T-helper 1 cell (primary cell): ENCODE data around the gene KIAA1614.
"Not testable (repeated sequence)": the region's sequence is repeated elsewhere in the genome, so short reads cannot be mapped to it uniquely, and the experiment has no call there.

Experiments
- DNase-seq, 5 donors: peaks; one replicate each; pipeline ENCODE4 v3.0.0-alpha.2; 2012 to 2020

Gene KIAA1614

DNA sequence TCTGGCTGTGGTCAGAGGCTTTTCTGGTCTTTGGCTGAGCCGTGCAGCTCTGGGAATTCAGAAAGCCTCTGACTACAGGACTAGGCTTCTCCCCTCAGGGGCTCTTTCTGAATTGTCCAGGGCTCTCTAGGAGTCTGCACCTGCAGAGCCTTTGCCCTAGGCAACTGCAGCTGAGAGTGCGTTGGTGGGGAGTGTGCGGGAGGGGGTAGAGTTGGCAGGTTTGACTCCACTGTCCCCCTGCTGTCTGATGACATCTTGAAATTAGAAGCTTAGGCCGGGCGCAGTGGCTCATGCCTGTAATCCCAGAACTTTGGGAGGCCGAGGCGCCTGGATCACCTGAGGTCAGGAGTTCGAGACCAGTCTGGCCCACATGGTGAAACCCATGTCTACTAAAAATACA lies 32.9 kb downstream of the KIAA1614 start:
- no peak for DNase-seq

DNA sequence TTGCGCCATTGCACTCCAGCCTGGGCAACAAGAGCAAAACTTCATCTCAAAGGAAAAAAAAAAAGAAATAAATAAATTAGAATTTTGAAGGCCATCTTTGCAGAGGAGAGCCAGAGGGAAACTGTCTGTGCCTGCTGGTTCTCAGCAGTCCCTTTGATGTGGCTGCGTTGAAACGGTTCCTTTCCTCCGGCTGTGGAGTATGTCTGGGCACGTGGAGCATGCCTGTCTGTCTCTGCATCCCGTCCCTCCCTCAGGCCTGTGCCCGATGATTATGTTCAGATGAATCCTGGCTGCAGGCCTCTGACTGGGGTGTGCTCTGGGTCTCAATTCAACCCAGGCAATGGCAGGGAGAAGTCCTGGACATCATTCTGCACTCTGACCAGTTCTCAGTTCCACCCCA lies 33.4 kb downstream of the KIAA1614 start:
- DNase-seq: no peak

DNA sequence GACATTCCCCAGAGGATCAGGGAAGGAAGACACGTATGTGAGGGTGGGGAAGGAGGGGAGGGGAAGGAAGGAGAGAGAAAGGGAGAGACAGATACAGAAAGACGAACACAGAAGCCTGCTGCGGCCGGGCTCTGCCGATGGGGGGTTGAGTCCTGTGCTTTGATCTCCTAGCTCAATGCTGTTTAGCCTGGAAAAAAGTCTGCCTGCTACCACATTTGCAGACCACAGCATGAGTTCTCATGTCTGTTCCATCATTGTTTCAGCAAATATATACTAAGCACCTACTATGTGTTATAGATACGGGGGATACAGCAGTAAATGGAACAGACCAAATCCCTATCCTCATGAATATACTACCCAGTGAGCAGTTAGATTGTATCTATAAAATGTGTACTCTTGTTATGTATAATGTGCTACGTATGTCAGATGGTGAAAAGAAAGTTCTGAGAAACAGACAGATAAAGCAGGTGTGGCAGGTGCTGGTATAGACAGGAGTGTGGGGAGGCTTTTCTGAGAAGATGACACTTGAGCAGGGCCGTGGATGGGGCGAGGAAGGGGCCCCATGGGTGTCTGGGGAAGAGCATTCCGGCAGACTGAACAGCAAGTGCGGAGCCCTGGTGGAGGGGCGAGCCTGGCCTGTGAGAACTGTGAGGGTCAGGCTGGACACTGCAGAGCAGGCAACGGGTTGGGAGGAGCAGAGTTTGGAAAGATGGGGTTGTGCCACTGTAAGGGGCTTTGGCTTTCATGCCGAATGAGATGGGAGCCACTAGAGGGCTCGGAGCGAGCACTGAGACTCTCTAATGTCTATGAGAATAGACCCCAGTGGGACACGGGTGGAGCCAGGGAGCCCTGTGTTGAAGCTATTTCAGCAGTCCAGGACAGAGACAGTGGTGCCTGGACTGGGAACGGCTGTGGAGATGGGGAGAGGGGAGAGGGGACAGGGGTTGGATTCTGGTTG lies 34.1 kb downstream of the KIAA1614 start:
- no peak for DNase-seq

DNA sequence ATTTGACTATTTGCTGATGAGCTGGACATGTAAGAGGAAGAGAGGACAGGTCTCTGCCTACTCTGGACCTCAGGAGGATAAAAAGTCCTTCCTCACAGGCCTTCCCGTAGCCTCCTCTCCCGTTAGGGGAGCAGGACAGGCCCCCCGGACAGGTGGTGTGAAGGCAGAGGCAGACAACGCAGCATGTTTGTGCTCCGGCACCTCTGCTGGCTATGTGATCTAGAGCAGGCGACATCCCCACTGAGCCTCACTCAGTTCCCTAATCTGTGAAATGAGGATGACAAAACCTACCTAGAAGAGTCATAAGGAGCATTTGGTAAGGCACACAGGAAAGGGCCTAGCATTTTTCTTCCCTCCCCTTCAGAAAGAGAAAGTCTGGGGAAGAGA lies 34.8 kb downstream of the KIAA1614 start:
- no peak for DNase-seq

DNA sequence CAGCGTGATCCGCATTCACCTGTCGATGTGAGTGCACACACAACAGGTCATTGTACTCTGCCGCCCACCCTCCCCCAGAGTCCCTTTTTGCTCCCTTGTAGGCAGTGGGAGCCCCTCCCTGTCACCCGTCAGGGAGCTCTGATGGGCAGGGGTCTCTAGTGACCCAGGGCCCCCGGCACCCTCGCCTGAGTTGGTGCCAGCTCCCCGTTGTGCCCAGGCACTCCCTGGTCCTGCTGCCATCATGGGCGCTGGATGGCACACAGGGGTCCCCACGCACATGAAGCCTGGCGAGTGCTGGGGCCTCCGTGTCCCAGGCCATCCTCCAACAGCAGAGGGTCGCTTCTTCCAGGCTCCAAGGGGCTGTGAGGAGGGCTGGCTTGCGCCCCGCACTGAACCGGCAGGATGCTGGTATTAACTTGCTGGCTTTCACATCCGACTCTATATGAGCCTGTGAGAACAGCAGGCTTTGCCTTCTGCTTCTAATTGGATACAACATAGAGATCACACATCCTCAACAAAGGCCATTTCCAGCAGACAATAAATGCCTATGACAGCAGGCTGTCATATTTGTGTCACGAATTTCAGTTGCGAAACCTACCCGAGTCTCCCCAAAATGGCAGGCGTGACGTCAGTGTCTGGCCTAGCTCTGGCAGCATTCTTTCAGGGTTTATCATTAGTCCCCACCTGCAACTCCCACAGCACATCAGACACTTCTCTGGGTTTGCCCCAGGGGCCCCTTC lies 35.4 kb downstream of the KIAA1614 start:
- DNase-seq: no peak

DNA sequence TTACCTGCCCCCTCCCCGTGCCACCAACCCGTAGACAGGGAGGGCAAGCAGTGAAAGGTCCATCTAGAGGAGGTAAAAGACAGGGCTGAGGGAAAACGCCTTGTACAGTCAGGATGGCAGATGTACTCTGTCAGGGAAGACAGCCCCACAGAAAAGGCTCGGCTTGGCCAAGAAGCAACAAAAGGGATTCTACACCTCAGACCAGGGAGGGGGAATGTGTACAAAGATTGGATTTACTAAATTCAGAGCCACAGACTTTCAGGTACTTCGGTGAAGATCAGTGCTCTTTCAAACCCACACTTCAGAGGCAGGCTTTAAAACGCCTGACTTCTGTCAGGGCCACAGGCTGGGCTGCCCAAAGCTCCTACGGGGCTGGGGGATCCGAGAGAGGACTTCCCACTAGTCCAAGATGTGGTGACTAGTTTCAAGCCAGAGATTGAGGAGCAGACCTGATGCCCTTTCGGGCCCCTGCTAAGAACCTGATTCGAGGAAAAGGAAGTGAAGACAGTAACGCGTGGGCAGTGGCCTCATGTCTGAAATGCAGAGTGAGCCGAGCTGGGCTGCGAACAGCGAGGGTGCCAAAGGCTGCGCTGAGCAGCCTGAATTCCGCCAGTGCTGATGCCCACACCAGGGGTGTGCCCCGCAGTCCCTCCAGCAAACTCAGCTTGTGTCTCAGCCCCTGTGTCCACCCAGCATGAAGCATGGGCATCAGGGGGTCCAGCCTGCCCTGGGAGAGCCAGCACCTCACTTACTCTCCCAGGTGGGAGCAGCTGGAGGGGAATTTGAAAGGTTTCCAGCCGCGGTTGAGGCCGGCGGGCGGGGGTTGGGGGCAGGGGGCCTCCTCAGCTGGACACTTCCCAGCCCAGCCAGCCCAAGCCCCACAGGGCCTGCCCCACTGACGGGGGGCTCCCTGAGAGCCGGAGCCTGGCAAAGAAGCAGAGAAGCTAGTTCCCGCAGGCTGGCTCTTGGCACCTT lies 36.2 kb downstream of the KIAA1614 start:
- no peak for DNase-seq

DNA sequence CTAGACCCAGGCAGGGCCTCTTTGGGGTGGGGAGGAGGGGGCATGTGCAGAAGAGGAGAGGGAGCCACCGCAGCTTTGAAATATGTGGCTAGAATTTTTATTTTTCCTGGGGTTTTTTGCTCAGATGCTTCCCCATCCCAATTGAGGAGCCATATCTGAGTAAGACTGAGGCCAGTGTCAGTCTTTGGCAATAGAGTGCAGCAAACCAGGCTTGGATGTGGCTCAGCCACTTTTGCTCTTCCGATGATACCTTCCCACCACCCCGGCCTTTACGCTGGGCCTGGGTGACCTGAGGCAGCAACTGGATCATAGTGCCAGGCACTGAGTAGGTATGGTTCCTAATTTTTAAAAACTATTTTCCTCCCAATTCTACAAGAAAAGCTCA lies 36.9 kb downstream of the KIAA1614 start:
- DNase-seq: no peak

DNA sequence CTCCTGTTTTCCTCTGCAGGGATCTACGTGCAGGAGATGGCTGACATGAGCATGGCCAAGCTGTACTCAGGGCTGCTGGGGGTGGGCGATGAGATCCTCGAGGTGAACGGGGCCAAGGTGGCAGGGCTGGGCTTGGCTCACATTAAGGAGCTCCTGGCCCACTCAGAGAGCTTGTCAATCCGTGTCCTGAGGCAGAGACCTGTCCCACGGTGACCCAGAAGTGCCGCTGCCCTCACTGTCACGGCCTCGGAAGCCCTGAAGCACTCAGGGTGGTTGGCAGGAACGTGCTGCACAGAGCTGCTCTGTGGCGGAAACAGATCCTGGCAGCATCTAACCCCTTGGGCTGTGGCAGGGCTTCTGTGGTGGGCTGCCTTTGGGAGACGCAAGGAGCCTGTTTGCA lies 37.6 kb downstream of the KIAA1614 start:
- DNase-seq: no peak

DNA sequence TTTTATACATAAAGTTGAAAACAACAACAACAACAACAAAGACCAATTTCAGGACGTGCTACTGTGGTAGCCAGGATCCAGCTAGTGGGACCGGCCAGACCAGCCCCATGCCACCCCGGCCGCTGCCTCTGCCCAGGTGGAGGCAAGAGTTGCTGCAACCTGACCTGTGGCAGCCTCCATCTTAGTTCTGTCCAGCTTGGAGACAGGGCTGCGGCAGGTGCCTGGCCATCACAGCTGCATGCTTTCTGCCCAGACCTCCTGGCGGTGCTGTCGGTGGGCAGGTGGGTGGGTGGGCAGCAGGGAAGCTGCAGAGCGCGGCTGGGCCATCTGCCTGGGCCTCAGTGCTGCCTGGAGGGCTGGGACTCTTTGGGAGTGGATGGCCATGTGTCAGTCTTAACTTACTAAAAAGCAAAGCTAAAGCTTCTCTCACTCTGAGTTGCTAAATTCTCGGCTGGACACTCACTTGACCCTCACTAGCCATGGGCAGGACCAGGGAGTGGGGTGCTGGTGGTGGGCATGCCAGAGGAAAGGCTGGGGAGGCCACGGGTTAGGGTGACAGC lies 38.6 kb downstream of the KIAA1614 start:
- no peak for DNase-seq

DNA sequence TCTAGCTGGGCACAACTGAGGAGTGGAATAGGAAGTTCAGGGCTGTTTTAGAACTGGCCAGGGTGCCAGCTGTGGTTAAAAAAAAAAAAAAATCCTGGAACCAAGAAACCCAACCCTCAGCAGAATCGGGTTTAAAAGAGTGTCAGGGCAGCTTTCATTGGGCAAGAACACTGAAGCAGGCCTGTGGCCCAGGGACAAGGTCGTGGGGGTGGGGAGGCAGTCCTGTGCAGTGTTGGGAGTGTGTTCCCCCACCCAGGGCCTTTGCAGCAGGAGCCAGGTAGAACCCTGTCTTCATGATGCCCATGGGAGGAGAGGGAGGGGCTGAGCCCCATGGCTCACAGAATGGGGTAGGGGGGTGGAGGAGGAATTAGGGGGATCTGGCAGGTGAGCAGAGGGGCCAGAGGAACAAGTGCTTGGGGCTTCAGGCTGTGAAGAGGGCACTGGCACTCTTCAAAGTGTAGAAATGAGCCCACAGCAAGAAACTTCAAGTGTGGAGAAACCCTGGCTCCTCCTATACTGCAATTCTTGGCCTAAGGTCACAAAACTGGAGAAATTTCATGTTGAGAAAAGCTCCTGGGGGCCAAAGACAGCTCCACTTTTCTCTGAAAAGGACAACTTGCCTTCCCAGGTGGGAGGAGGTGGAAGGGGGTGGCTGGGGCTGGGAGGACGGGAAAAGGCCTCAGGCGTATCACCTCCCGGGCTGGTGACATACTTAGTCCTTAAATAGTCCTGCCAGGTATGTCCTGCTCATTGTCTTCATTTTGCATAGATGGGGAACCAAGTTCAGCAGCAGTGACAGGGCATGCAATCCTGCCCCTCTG lies 39.3 kb downstream of the KIAA1614 start:
- no peak for DNase-seq

DNA sequence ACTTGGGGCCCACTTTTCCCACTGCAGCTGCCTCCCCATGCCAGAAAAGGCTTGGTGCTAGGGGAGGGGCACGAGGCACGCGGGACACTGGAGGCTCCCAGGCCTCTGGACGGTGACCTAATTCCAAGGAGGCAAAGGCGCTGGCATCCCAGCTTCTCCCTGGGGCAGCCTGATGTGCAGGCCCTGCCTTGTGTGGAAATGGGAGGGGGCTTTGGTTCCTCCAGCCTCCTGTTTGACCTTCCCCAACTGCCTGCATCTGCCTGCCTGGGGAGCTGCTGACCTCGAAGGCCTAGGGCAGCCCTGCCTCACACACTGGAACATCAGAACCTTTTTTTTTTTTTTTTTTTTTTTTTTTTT lies 39.9 kb downstream of the KIAA1614 start:
- DNase-seq: no peak

DNA sequence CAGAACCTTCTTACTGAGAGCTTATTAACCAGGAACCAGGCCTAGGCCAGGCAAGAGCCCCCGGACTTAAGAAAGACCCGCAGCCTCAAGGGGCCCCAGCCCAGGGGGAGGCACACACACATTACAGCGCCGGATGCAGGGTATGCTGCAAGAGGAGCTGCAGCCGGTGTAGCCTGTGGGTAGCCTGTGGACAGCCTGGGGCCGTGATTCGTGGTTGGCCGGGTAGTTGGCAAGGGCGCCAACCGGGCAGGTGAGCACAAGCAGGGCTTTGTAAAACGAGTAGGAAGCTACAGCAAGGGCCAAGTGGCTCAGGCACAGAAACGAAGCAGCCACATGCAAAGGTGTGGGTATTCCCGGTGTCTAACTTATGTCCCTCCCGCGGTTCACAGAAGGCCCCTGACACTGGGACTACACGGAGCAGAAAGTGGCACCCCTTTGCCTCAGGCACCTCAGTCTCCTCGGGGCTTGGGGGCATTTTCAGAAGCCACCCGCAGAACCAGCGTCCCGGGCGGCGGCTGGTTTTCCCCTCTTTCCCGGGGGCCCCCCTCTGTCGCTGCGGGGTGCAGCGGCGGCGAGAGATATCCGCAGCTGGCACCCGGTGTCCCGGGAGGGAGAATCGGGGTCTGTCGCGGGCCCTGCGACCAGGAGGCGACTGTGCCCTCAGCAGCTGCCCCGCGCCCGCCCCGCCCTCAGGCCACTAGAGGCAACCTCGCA lies 40.8 kb downstream of the KIAA1614 start:
- DNase-seq: no peak

DNA sequence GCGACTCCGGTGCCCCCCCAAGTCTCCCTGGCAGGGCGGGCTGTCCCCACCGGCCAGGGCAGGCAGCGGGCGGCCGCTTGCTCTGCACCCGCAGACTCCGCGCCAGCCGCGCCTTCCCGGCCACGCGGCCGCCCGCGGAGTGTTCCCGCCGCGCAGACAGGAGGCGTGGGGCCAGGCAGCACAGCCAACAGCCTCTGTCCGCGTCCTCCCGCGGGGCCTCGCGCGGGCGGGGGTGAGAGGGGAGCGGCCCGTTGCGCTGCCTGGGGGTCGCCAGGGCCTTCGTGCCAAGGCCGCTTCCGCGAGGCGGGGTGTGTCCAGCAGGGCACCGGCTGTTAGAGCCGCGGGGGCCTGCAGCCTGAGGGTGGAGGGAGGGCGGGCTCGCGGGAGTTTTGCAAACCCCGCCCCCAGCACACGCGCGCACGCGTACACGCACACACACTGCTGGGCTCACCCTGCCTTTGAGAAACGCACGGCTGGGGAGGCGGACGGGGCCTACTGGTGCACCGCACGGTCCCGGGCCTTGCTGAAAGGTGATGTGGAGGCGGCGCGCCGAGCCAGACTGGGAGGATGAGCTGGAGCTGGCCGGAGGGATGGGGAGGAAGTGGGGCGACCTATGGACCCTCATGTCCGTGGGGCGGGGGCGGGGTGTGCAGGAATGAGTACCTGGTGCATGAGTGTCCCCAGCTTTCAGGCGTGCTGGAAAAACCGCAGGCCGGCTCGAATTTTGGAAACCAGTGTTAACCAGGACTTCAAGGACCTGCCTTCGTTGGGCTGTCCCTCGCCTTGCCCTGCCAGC lies 41.5 kb downstream of the KIAA1614 start:
- DNase-seq: peak; percentile 42 to 57 (median 52)

DNA sequence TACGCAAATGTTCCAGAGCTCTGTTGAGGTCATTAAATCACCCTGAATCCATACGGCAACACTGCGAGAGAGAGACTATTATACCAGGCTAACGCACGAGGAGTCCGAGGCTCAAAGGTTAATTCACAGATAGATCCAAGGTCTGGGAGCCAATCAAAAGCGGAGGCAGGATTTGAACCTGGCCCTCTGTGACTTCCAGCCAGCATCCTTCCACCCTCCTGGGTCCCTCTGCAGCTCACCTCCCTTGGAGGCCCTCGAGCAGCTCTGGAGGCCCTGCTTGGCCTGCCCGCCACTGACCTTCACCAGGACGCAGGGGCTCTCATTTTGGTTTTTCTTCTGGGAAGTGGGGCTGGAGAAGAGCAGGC lies 42.1 kb downstream of the KIAA1614 start:
- DNase-seq: no peak

DNA sequence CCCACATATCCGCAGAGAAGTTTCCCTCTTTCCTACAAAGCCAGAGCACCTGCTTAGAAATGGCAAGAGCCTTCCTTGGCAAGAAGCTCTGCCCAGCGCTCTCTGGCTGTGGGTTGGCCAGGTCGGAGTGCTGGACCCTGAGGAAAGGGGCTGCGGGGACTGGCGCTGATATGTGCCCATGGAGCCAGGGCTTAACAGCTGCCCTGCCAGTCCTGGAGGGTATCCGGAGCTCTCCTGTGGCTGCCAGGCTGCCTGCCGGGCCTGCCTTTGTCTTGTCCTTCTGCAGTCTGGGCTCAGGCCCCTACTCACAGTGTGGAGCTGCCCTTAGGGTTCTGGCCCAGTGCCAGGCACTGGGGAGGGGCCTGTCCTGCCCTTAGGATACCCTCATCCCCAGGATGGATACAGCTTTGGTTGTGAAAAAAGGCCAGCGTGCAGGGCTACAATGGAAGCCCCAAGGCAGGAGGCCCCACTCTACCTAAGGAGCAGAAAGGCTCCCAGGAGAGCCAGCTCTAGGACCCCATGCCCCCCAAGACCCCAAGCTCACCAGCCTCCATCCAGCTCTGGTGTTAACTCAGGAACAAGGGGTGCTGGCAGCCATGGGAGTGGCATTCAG lies 43.4 kb downstream of the KIAA1614 start:
- no peak for DNase-seq

DNA sequence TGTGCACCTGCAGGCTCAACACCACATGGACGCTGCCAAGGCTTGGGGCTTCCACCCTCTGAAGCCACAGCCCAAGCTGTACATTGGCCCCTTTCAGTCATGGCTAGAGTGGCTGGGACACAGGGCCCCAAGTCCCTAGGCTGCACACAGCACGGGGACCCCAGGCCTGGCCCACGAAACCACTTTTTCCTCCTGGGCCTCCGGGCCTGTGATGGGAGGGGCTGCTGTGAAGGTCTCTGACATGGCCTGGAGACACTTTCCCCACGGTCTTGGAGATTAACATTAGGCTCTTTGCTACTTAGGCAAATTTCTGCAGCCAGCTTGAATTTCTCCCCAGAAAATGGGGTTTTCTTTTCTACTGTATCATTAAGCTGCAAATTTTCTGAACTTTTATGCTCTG lies 46.9 kb downstream of the KIAA1614 start:
- not testable (repeated sequence) for DNase-seq

DNA sequence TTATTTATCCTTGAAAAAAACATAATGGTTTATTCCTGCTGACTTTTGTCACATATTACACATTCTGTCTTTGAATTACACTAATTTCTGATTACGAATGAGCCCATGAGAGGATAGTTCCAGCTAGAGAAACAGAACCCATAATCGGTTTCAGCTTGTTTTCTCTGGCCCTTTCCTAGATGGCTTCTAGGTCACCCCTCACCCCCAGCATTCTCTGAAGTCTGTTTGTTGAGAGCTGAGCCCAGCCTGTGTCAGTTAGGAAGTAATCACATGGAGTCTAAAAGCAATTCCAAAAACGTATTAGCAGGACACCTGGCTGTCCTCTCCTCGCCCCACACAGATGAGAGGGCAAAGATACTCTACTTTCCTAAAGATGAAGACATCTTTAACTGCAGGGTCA lies 48.9 kb downstream of the KIAA1614 start:
- DNase-seq: no peak

DNA sequence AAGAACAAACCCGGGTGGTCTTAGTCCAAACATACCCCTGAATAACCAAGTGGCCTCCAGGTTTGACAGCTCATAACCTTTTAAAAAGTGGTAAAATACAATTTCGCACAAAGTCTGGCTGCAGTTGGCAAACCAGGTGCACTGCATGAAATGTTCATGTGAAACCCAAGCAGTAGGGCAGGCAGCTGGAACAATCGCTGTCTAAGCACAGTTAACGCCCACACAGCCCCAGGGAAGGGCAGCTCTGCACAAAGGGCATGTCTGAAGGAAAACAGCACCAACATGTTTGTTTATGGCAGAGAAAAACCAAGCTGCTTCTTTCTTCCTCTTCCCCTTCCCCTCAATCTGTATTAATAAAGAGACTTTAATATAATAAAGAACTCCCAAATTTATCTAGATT lies 49.5 kb downstream of the KIAA1614 start:
- no peak for DNase-seq

DNA sequence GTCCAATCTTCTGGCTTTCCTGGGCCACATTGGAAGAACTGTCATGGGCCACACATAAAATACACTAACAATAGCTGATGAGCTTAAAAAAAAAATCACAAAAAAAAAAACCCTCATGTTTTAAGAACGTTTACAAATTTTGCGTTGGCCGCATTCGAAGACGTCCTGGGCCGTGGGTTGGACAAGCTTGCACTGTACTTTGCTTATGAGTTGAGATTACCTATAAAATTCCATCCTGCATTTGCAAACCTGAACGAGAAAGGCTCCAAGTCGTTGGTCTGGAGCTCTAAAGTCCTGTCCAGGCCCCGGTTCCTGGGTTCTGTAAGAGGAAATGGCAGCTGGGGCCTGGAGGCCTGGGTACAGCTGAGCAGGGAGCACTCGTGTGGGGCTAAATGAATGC lies 51.4 kb downstream of the KIAA1614 start:
- no peak for DNase-seq

DNA sequence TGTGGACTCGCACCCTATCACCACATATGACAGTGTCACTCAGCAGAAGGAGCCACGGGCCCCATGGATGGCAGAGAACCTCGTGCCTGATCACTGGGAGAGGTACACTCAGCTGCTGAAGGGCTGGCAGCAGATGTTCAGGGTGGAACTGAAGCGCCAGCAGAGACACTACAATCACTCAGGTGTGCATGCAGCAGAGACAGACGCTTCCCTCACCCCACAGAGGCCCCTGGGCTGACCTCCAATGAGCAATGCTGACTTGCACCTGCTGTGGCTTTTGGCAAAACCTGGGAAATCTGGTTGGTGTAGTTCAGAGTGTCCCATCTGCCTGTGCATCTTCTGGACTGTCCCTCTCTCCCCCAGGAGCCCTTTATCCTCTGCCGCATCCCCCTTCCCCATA lies 51.9 kb downstream of the KIAA1614 start:
- DNase-seq: no peak
